H1 (cell line): ENCODE results near the gene AGAP1.

Source experiments
- BACH1 ChIP-seq: IDR thresholded peaks from 2 replicates; pipeline ENCODE4 v1.6.1; 2012; ENCODE audit warnings: low read length, improper control_type of control experiment
- EZH2 ChIP-seq: fragments of 200-600 bp; sonication (generic); IDR thresholded peaks from 2 replicates; pipeline ENCODE4 v1.7.1; 2012; ENCODE audit warnings: low read depth, mild to moderate bottlenecking, moderate library complexity, low read length, inconsistent platforms; ENCODE audit not compliant: severe bottlenecking
- NRF1 ChIP-seq: IDR thresholded peaks from 2 replicates; pipeline ENCODE4 v1.6.1; 2011; ENCODE audit warnings: mild to moderate bottlenecking, low read depth, low read length, improper control_type of control experiment
- POLR2A ChIP-seq, 2 experiments: IDR thresholded peaks; 1 replicate in 1 of 2; 2 replicates in 1 of 2; pipeline ENCODE4 v1.6.1; 2011; ENCODE audit warnings: low read depth in 2 of 2, low read length in 2 of 2, mild to moderate bottlenecking in 2 of 2; ENCODE audit errors: control extremely low read depth in 1 of 2
- POLR2AphosphoS5 ChIP-seq: IDR thresholded peaks from 2 replicates; pipeline ENCODE4 v1.6.1; 2011; ENCODE audit warnings: low read depth, low read length
- RBBP5 ChIP-seq: IDR thresholded peaks from 2 replicates; pipeline ENCODE4 v1.7.1; 2012; ENCODE audit warnings: low read depth, mild to moderate bottlenecking, inconsistent platforms, low read length, moderate library complexity, borderline replicate concordance
- RNF2 ChIP-seq: fragments of 200-900, 300-1000 bp; sonication (generic); IDR thresholded peaks from 2 replicates; pipeline ENCODE4 v1.7.1; 2016; ENCODE audit warnings: borderline replicate concordance, low read depth, mild to moderate bottlenecking, antibody characterized with exemption, low read length; ENCODE audit not compliant: poor library complexity, severe bottlenecking; ENCODE audit errors: missing control alignments
- SP1 ChIP-seq: IDR thresholded peaks from 2 replicates; pipeline ENCODE4 v1.6.1; 2011; ENCODE audit warnings: low read depth, low read length
- SP4 ChIP-seq: IDR thresholded peaks from 2 replicates; pipeline ENCODE4 v1.6.1; 2012; ENCODE audit warnings: low read length, inconsistent platforms
- TEAD4 ChIP-seq: IDR thresholded peaks from 2 replicates; pipeline ENCODE4 v1.6.1; 2012; ENCODE audit warnings: low read depth, low read length, inconsistent platforms, mixed read lengths
- YY1 ChIP-seq: IDR thresholded peaks from 2 replicates; pipeline ENCODE4 v1.6.1; 2011; ENCODE audit warnings: low read depth, mild to moderate bottlenecking, low read length
- TF ChIP-seq, protein P1 (sequence below), 3 experiments: IDR thresholded peaks; 1 replicate in 2 of 3; 2 replicates in 1 of 3; pipeline versions ENCODE4 v1.5.1 to v1.6.1; 2011; ENCODE audit warnings: low read length in 3 of 3, mild to moderate bottlenecking in 3 of 3, inconsistent platforms in 2 of 3, low read depth in 1 of 3, moderate library complexity in 1 of 3; ENCODE audit not compliant: insufficient read depth in 1 of 3; ENCODE audit errors: control extremely low read depth in 1 of 3
- TF ChIP-seq, protein P2 (sequence below): IDR thresholded peaks from 2 replicates; pipeline ENCODE4 v1.6.1; 2012; ENCODE audit warnings: inconsistent platforms

DNA sequence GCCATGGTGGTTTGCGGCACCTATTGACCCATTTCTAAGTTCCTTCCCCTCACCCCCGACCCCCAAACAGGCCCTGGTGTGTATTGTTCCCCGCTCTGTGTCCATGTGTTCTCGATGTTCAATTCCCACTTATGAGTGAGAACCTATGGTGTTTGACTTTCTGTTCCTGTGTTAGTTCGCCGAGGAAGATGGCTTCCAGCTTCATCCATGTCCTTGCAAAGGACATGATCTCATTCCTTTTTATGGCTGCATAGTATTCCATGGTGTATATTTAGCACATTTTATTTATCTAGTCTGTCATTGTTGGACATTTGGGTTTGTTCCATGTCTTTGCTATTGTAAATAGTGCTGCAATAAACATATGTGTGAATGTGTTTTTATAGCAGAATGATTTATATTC, 490.7 kb downstream of the AGAP1 start:
- TF ChIP-seq POLR2AphosphoS5: no peak
- no peak for TF ChIP-seq POLR2A (IDR thresholded peaks at IDR 0.05; ENCODE audit: control extremely low read depth in 1 of 2, low read depth in 2 of 2, low read length in 2 of 2)
- TF ChIP-seq RBBP5: no peak
- TF ChIP-seq, protein P1, sequence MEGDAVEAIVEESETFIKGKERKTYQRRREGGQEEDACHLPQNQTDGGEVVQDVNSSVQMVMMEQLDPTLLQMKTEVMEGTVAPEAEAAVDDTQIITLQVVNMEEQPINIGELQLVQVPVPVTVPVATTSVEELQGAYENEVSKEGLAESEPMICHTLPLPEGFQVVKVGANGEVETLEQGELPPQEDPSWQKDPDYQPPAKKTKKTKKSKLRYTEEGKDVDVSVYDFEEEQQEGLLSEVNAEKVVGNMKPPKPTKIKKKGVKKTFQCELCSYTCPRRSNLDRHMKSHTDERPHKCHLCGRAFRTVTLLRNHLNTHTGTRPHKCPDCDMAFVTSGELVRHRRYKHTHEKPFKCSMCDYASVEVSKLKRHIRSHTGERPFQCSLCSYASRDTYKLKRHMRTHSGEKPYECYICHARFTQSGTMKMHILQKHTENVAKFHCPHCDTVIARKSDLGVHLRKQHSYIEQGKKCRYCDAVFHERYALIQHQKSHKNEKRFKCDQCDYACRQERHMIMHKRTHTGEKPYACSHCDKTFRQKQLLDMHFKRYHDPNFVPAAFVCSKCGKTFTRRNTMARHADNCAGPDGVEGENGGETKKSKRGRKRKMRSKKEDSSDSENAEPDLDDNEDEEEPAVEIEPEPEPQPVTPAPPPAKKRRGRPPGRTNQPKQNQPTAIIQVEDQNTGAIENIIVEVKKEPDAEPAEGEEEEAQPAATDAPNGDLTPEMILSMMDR (IDR thresholded peaks at IDR 0.05; ENCODE audit: control extremely low read depth in 1 of 3, insufficient read depth in 1 of 3, low read depth in 1 of 3, low read length in 3 of 3): no peak
- TF ChIP-seq, protein P2, sequence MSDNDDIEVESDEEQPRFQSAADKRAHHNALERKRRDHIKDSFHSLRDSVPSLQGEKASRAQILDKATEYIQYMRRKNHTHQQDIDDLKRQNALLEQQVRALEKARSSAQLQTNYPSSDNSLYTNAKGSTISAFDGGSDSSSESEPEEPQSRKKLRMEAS: no peak
- no peak for TF ChIP-seq TEAD4
- TF ChIP-seq EZH2: no peak
- TF ChIP-seq NRF1: no peak
- TF ChIP-seq RNF2: no peak
- TF ChIP-seq YY1: no peak
- no peak for TF ChIP-seq SP1
- TF ChIP-seq BACH1: no peak
- no peak for TF ChIP-seq SP4
